Fibroblast of skin of back (primary cell): ENCODE results near the gene SGPP2.
"Not testable (repeated sequence)": the region's sequence is repeated elsewhere in the genome, so short reads cannot be mapped to it uniquely, and the experiment has no call there.

Experiments
- DNase-seq: peaks from one replicate; pipeline ENCODE4 v3.0.0-alpha.2; 2013

SGPP2 gene

GRCh38 chr2:222582928-222583327 is 158.6 kb downstream of the SGPP2 start:
- no peak for DNase-seq

GRCh38 chr2:222584589-222584988 is 160.2 kb downstream of the SGPP2 start:
- not testable (repeated sequence) for DNase-seq

DNA sequence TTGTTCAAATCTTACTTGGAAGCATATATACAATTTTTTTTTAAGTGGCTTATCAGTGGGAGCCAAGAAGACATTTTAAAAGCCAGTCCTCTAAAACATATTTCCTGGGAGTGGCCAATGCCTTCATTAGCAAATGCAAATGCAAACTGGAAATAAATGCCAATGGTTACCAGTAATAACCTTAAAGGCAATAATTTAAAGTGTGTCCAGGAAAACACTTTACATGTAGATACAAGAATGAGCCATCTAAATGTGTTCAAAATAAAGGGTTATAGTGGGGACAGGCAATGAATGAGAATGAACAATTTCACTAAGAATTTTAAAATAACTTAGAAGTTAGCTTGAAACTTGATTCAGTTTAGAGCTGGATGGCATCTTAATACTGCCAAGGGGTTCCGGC is 167.3 kb downstream of the SGPP2 start:
- DNase-seq, result no peak

DNA sequence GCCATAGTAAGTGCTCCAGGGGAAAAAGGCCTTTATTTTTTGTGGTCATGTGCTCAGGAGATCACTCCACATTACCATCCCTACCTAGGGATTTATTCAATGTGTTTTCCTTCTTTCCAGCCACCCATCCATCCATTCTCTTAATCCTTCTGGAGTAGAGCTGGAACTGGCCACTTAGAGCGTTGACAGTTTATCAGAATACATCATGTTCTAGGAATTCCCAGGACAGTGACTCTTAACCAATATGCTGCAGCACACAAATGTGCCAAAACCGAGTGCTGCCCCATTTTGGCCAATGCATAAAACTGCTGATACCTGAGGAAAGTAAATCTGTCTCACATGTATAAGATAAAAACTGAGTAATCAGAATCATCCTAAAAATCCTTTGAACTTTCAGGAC is 167.8 kb downstream of the SGPP2 start:
- no peak for DNase-seq

- peak; percentile 58 for DNase-seq
Observed at GRCh38 chr2:222594679-222595078, 170.3 kb downstream of the SGPP2 start.

- DNase-seq, result peak; percentile 13
Observed at GRCh38 chr2:222595581-222595980, 171.2 kb downstream of the SGPP2 start.

- DNase-seq, result no peak
Observed at GRCh38 chr2:222598611-222599010, 174.3 kb downstream of the SGPP2 start.

GRCh38 chr2:222603501-222603900 is 179.2 kb downstream of the SGPP2 start:
- no peak for DNase-seq

- no peak for DNase-seq
Observed at GRCh38 chr2:222604749-222605515, 180.6 kb downstream of the SGPP2 start.

- DNase-seq, result no peak
Observed at GRCh38 chr2:222606306-222606705, 182.0 kb downstream of the SGPP2 start.

DNA sequence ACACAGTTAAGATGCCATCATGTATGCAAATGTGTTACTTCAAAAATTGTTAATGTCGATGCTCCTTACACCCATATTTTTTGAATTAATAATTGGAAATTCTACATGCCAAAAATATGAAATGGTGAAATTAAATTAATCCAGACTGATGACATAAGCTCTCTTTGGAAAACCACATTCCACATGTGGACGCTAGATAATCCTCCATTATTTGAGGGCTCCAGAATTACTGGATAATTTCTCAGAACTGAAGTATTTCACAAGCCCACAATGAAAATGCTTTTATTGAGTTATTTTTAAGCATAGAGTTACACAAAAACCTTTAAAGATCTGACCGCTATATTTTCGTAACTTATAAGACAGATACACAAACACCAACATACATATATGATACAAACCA is 183.7 kb downstream of the SGPP2 start:
- DNase-seq, result no peak

DNA sequence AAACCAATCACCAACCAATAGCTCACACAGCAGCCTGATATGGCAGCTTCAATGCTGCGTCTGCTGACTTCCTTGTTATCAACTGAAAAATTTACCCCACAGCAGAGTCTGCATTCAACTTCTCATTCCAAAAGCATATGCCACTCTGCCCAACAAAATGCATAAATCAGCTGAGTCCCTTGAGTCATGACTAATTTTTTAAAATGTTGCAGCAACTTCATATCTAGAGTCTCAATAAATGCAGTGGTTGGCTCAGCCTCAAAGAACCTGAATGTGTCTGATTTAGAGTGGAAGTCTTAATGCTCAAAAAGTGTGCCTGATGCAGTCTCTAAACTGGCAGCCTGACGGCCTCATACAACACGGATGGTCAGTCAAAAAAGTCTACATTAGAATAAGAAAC is 185.0 kb downstream of the SGPP2 start:
- peak; percentile 43 for DNase-seq
